GM12878 (cell line): ENCODE results near the gene SPSB2.
"Not testable (repeated sequence)": the region's sequence is repeated elsewhere in the genome, so short reads cannot be mapped to it uniquely, and the experiment has no call there.

Source experiments
- CTCF ChIP-seq, 3 experiments: IDR thresholded peaks in 2 of 3; conservative IDR thresholded peaks in 1 of 3; 2 replicates each; pipeline ENCODE4 v1.5.1; 2011; ENCODE audit warnings: low read depth in 3 of 3, low read length in 3 of 3, mild to moderate bottlenecking in 3 of 3, control low read depth in 2 of 3, moderate library complexity in 2 of 3, inconsistent platforms in 1 of 3, mixed read lengths in 1 of 3; ENCODE audit not compliant: control insufficient read depth in 2 of 3, insufficient read depth in 1 of 3; ENCODE audit errors: extremely low read depth in 1 of 3
- ESRRA ChIP-seq: IDR thresholded peaks from 2 replicates; pipeline ENCODE4 v1.6.1; 2012; ENCODE audit warnings: mild to moderate bottlenecking, low read length, improper control_type of control experiment
- FOS ChIP-seq: IDR thresholded peaks from 3 replicates; pipeline ENCODE4 v1.6.1; 2011; ENCODE audit warnings: borderline replicate concordance; ENCODE audit not compliant: insufficient read length; ENCODE audit errors: extremely low read depth
- MAX ChIP-seq: IDR thresholded peaks from 2 replicates; pipeline ENCODE4 v1.6.1; 2012; ENCODE audit warnings: low read depth, low read length, improper control_type of control experiment
- ZNF274 ChIP-seq: IDR thresholded peaks from one replicate; pipeline ENCODE4 v1.8.0; 2011; ENCODE audit not compliant: insufficient read length, insufficient read depth
- TF ChIP-seq, protein P1 (sequence below): IDR thresholded peaks from 2 replicates; pipeline ENCODE4 v1.6.1; 2012; ENCODE audit warnings: mild to moderate bottlenecking, low read depth, low read length

- TF ChIP-seq ZNF274; ESRRA; CTCF (IDR thresholded peaks at IDR 0.05 in 2 of 3, conservative IDR thresholded peaks at IDR 0.05 in 1 of 3; ENCODE audit: control insufficient read depth in 2 of 3, extremely low read depth in 1 of 3, insufficient read depth in 1 of 3, low read depth in 3 of 3, low read length in 3 of 3); MAX; FOS: not testable (repeated sequence)
- TF ChIP-seq, protein P1, sequence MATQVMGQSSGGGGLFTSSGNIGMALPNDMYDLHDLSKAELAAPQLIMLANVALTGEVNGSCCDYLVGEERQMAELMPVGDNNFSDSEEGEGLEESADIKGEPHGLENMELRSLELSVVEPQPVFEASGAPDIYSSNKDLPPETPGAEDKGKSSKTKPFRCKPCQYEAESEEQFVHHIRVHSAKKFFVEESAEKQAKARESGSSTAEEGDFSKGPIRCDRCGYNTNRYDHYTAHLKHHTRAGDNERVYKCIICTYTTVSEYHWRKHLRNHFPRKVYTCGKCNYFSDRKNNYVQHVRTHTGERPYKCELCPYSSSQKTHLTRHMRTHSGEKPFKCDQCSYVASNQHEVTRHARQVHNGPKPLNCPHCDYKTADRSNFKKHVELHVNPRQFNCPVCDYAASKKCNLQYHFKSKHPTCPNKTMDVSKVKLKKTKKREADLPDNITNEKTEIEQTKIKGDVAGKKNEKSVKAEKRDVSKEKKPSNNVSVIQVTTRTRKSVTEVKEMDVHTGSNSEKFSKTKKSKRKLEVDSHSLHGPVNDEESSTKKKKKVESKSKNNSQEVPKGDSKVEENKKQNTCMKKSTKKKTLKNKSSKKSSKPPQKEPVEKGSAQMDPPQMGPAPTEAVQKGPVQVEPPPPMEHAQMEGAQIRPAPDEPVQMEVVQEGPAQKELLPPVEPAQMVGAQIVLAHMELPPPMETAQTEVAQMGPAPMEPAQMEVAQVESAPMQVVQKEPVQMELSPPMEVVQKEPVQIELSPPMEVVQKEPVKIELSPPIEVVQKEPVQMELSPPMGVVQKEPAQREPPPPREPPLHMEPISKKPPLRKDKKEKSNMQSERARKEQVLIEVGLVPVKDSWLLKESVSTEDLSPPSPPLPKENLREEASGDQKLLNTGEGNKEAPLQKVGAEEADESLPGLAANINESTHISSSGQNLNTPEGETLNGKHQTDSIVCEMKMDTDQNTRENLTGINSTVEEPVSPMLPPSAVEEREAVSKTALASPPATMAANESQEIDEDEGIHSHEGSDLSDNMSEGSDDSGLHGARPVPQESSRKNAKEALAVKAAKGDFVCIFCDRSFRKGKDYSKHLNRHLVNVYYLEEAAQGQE: not testable (repeated sequence)
Observed at GRCh38 chr12:6908141-6908540, 35.0 kb upstream of the SPSB2 start.
